HepG2 (cell line): ENCODE results near the gene SUSD2. TPM values are rescaled to one million over a fixed set of nuclear protein-coding genes. Genes with fewer than 3 reads are reported as not detected.

Experiments
- ARID4A ChIP-seq: sonication (generic); formaldehyde crosslinking; IDR thresholded peaks from 2 replicates; pipeline ENCODE4 v1.5.0; 2020; ENCODE audit warnings: mild to moderate bottlenecking, missing genetic modification reagents, borderline replicate concordance
- CEBPG ChIP-seq: IDR thresholded peaks from 2 replicates; pipeline ENCODE4 v1.6.1; 2016
- HNRNPH1 ChIP-seq: fragments of 200-400 bp; formaldehyde crosslinking; optimal IDR thresholded peaks from 2 replicates; pipeline ENCODE3; 2017; ENCODE audit warnings: mild to moderate bottlenecking, low read depth, low read length
- MLX ChIP-seq: IDR thresholded peaks from 2 replicates; pipeline ENCODE4 v1.6.1; 2016
- SMYD3 ChIP-seq: sonication (generic); formaldehyde crosslinking; IDR thresholded peaks from 2 replicates; pipeline ENCODE4 v1.8.1; 2023; ENCODE audit warnings: mild to moderate bottlenecking, missing genetic modification reagents
- TARDBP ChIP-seq: sonication (generic); formaldehyde crosslinking; IDR thresholded peaks from 2 replicates; pipeline ENCODE4 v1.8.0; 2022; ENCODE audit warnings: mild to moderate bottlenecking, missing genetic modification reagents
- TOE1 ChIP-seq: sonication (generic); formaldehyde crosslinking; IDR thresholded peaks from 2 replicates; pipeline ENCODE4 v1.4.0; 2020; ENCODE audit warnings: mild to moderate bottlenecking, missing genetic modification reagents
- ZBTB20 ChIP-seq: sonication (generic); formaldehyde crosslinking; IDR thresholded peaks from 2 replicates; pipeline ENCODE4 v1.8.1; 2023; ENCODE audit warnings: missing genetic modification reagents, low read depth, mild to moderate bottlenecking, borderline replicate concordance
- ZBTB3 ChIP-seq: sonication (generic); formaldehyde crosslinking; IDR thresholded peaks from 2 replicates; pipeline ENCODE4 v1.4.0; 2020; ENCODE audit warnings: low read depth, mild to moderate bottlenecking, moderate library complexity, missing genetic modification reagents, borderline replicate concordance
- ZBTB8A ChIP-seq: sonication (generic); formaldehyde crosslinking; IDR thresholded peaks from 2 replicates; pipeline ENCODE4 v1.4.0; 2020; ENCODE audit warnings: mild to moderate bottlenecking, low read depth, missing genetic modification reagents, borderline replicate concordance
- ZFYVE20 ChIP-seq: sonication (generic); formaldehyde crosslinking; IDR thresholded peaks from 2 replicates; pipeline ENCODE4 v1.8.0; 2023; ENCODE audit warnings: low read depth, mild to moderate bottlenecking, moderate library complexity, missing genetic modification reagents, borderline replicate concordance
- ZNF292 ChIP-seq: sonication (generic); formaldehyde crosslinking; IDR thresholded peaks from 2 replicates; pipeline ENCODE4 v1.8.1; 2022; ENCODE audit warnings: mild to moderate bottlenecking, low read depth, missing genetic modification reagents, borderline replicate concordance
- ZNF331 ChIP-seq: sonication (generic); formaldehyde crosslinking; IDR thresholded peaks from 2 replicates; pipeline ENCODE4 v1.4.0; 2020; ENCODE audit warnings: missing genetic modification reagents
- ZSCAN12 ChIP-seq: sonication (generic); formaldehyde crosslinking; IDR thresholded peaks from 2 replicates; pipeline ENCODE4 v1.9.0; 2021; ENCODE audit warnings: mild to moderate bottlenecking, missing genetic modification reagents
- polyA plus RNA-seq, 8 experiments: library from polyadenylated mRNA; depleted of rRNA in 3 of 8; stranded (reverse) in 7 of 8; unstranded in 1 of 8; fragments of >200 nt; fragmentation: Illumina TruSeq in 4 of 8; extraction: Trizol in 4 of 8; gene quantifications; 2 replicates each; pipeline versions ENCODE4 v1.2.1 to v1.2.3, GENCODE V29; 2011 to 2016; ENCODE audit warnings: low read depth in 4 of 8, missing spikeins in 1 of 8, mixed read lengths in 1 of 8; ENCODE audit not compliant: insufficient read depth in 1 of 8
- total RNA-seq, 5 experiments: library from RNA; depleted of rRNA; stranded (reverse); fragments of >200 nt; fragmentation: Illumina TruSeq; extraction: Trizol; gene quantifications; 2 replicates each; pipeline ENCODE4 v1.2.3, GENCODE V29; 2016; ENCODE audit warnings: low read depth in 1 of 5
- TF ChIP-seq, protein P1 (sequence below): sonication (generic); formaldehyde crosslinking; IDR thresholded peaks from 2 replicates; pipeline ENCODE4 v1.5.1; 2020; ENCODE audit warnings: mild to moderate bottlenecking, moderate library complexity, missing genetic modification reagents
- TF ChIP-seq, protein P2 (sequence below): sonication (generic); formaldehyde crosslinking; IDR thresholded peaks from 2 replicates; pipeline ENCODE4 v1.4.0; 2020; ENCODE audit warnings: missing genetic modification reagents, borderline replicate concordance

SUSD2 gene
- total and polyA plus RNA-seq, 2 of the 13 experiments (the other 11 are each of a cell fraction or from before 2014, with no cell fraction given): 2.1 to 11.0 TPM

- peak; percentile 77 for TF ChIP-seq ARID4A (CRISPR knock-in tag)
- TF ChIP-seq CEBPG (CRISPR knock-in tag): peak; percentile 15; the same call in 1 of the 2 replicates
- TF ChIP-seq HNRNPH1: no peak
- 0 out of 2 replicates have a peak, but pooled peaks have one; percentile 15 for TF ChIP-seq TARDBP
- TF ChIP-seq ZSCAN12: no peak
- 0 out of 2 replicates have a peak, but pooled peaks have one; percentile 27 for TF ChIP-seq TOE1
- TF ChIP-seq ZNF292: peak; percentile 63; the same call in 1 of the 2 replicates
- TF ChIP-seq ZFYVE20 (CRISPR knock-in tag): no peak
- TF ChIP-seq, protein P1, sequence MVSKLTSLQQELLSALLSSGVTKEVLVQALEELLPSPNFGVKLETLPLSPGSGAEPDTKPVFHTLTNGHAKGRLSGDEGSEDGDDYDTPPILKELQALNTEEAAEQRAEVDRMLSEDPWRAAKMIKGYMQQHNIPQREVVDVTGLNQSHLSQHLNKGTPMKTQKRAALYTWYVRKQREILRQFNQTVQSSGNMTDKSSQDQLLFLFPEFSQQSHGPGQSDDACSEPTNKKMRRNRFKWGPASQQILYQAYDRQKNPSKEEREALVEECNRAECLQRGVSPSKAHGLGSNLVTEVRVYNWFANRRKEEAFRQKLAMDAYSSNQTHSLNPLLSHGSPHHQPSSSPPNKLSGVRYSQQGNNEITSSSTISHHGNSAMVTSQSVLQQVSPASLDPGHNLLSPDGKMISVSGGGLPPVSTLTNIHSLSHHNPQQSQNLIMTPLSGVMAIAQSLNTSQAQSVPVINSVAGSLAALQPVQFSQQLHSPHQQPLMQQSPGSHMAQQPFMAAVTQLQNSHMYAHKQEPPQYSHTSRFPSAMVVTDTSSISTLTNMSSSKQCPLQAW (CRISPR knock-in tag): peak; percentile 84
- TF ChIP-seq MLX (CRISPR knock-in tag): no peak
- TF ChIP-seq SMYD3 (CRISPR knock-in tag): no peak
- peak; percentile 52; the same call in 1 of the 2 replicates for TF ChIP-seq ZNF331 (CRISPR knock-in tag)
- no peak for TF ChIP-seq ZBTB8A (CRISPR knock-in tag)
- TF ChIP-seq, protein P2, sequence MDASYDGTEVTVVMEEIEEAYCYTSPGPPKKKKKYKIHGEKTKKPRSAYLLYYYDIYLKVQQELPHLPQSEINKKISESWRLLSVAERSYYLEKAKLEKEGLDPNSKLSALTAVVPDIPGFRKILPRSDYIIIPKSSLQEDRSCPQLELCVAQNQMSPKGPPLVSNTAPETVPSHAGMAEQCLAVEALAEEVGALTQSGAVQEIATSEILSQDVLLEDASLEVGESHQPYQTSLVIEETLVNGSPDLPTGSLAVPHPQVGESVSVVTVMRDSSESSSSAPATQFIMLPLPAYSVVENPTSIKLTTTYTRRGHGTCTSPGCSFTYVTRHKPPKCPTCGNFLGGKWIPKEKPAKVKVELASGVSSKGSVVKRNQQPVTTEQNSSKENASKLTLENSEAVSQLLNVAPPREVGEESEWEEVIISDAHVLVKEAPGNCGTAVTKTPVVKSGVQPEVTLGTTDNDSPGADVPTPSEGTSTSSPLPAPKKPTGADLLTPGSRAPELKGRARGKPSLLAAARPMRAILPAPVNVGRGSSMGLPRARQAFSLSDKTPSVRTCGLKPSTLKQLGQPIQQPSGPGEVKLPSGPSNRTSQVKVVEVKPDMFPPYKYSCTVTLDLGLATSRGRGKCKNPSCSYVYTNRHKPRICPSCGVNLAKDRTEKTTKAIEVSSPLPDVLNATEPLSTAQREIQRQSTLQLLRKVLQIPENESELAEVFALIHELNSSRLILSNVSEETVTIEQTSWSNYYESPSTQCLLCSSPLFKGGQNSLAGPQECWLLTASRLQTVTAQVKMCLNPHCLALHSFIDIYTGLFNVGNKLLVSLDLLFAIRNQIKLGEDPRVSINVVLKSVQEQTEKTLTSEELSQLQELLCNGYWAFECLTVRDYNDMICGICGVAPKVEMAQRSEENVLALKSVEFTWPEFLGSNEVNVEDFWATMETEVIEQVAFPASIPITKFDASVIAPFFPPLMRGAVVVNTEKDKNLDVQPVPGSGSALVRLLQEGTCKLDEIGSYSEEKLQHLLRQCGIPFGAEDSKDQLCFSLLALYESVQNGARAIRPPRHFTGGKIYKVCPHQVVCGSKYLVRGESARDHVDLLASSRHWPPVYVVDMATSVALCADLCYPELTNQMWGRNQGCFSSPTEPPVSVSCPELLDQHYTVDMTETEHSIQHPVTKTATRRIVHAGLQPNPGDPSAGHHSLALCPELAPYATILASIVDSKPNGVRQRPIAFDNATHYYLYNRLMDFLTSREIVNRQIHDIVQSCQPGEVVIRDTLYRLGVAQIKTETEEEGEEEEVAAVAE (CRISPR knock-in tag): peak; percentile 42; the same call in 1 of the 2 replicates
- no peak for TF ChIP-seq ZBTB20 (CRISPR knock-in tag)
- TF ChIP-seq ZBTB3 (CRISPR knock-in tag): no peak
Measured at GRCh38 chr22:24156913-24157821, 24.1 kb upstream of the SUSD2 start (continued).
